ENCODE data around the gene LEFTY2.
A peak's percentile ranks its signal among the peaks of the same experiment; 100 is the strongest.

LEFTY2 gene

DNA sequence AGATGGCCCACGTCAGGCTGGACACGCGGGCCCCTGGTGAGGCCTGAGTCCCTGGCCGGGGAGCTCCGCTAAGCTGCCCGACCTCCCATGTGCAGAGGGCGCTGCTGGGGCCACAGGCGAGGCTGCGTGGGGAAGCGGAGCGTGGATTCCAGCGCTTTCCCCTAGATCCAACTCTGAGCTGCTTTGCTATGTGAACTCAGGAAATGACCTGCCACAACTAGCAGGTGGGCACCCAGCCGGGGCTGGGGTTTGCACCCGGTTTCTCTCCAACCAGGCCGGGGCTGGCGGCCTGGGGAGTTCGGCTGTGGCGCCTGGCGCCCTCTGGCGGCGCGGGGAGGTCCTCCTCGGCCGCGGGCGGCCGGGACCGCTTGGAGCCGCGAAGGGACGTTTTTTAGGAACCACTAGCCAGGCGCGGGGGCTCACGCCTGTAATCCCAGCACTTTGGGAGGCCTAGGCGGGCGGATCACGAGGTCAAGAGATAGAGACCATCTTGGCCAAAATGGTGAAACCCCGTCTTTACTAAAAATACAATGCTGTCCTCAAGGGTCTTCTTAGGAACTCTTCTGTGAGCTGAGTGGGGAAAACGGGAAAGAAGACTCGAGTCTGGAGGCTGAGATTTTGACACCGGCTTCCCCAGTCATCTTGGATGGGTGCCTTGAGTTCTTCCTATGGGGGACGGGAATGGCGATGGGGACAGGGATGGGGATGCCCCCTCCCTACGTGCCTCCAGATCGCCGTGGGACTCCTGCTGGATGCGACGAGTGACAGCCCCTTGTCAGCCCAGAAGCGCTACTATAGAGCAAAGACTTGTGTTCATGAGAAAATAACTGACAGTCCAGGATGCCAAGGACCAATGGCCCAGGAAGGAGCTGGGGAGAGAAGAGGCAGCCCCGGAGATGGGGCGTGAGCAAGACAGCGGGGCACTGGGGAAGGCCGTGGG, 29.6 kb downstream of the LEFTY2 start:
- H4K20me1 ChIP-seq (ENCODE audit: insufficient read depth, low read length) = no peaks in the 10 kb centered on the region
- H3K27me3 ChIP-seq (ENCODE audit: insufficient read depth, low read length) = no peaks in the 10 kb centered on the region
- no peaks in the 10 kb centered on the region for H3F3A ChIP-seq (ENCODE audit: insufficient read depth, low read length)
- no peak overlapping the region for H3K27ac ChIP-seq (ENCODE audit: low read depth, low read length, poor library complexity, severe bottlenecking)
- peaks cover 28% of the 10 kb centered on the region for H3K4me1 ChIP-seq (ENCODE audit: insufficient read depth, low read length, severe bottlenecking)
- peak overlapping the region; percentile 38 for H3K4me3 ChIP-seq (ENCODE audit: low read depth, low read length, poor library complexity, severe bottlenecking)
- no peaks in the 10 kb centered on the region for H3K79me2 ChIP-seq (ENCODE audit: insufficient read depth, low read length)
- H2AFZ ChIP-seq (ENCODE audit: low read length) = peak overlapping the region; percentile 27; the same call in 1 of the 2 replicates
- no peaks in the 10 kb centered on the region for H3K36me3 ChIP-seq (ENCODE audit: insufficient read depth, low read length)
- no peaks in the 10 kb centered on the region for H3K9me3 ChIP-seq (ENCODE audit: low read length)
- TF ChIP-seq, protein P1, sequence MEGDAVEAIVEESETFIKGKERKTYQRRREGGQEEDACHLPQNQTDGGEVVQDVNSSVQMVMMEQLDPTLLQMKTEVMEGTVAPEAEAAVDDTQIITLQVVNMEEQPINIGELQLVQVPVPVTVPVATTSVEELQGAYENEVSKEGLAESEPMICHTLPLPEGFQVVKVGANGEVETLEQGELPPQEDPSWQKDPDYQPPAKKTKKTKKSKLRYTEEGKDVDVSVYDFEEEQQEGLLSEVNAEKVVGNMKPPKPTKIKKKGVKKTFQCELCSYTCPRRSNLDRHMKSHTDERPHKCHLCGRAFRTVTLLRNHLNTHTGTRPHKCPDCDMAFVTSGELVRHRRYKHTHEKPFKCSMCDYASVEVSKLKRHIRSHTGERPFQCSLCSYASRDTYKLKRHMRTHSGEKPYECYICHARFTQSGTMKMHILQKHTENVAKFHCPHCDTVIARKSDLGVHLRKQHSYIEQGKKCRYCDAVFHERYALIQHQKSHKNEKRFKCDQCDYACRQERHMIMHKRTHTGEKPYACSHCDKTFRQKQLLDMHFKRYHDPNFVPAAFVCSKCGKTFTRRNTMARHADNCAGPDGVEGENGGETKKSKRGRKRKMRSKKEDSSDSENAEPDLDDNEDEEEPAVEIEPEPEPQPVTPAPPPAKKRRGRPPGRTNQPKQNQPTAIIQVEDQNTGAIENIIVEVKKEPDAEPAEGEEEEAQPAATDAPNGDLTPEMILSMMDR (IDR thresholded peaks at IDR 0.05; ENCODE audit: low read length) = peak; percentile 94
- TF ChIP-seq EZH2 (IDR thresholded peaks at IDR 0.05; ENCODE audit: borderline replicate concordance, low read length) = no peak
- no peaks in the 10 kb centered on the region for H3K9me2 ChIP-seq (ENCODE audit: low read depth, low read length)
- H3K4me2 ChIP-seq (ENCODE audit: low read length) = peak overlapping the region; percentile 62
- H3K9ac ChIP-seq (ENCODE audit: low read length) = peak overlapping the region; percentile 42; the same call in 1 of the 2 replicates

DNA sequence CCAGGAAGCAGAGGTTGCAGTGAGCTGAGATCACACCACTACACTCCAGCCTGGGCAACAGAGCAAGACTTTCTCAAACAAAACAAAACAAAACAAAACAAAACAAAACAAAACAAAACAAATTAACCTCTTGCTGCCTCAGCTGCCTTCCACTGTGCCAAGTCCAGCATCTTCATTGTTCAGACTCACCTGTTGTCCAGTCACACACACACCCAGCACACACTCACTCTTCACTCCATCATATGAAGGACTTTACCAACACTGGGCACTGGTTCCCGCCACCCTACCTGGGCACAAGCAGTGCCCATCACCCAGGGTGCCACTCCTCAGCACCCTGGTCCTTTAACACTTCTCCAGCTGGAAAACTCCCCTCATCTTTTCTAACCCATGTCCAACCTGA, 31.5 kb downstream of the LEFTY2 start:
- no peak overlapping the region for H3K4me3 ChIP-seq (ENCODE audit: low read depth, low read length, poor library complexity, severe bottlenecking)
- peaks cover 35% of the 10 kb centered on the region for H3K4me1 ChIP-seq (ENCODE audit: insufficient read depth, low read length, severe bottlenecking)
- H3K36me3 ChIP-seq (ENCODE audit: insufficient read depth, low read length) = no peaks in the 10 kb centered on the region
- TF ChIP-seq, protein P1 (IDR thresholded peaks at IDR 0.05; ENCODE audit: low read length) = no peak
- TF ChIP-seq EZH2 (IDR thresholded peaks at IDR 0.05; ENCODE audit: borderline replicate concordance, low read length) = no peak
- H3K9me2 ChIP-seq (ENCODE audit: low read depth, low read length) = no peaks in the 10 kb centered on the region
- no peak overlapping the region for H3K27ac ChIP-seq (ENCODE audit: low read depth, low read length, poor library complexity, severe bottlenecking)
- H3K79me2 ChIP-seq (ENCODE audit: insufficient read depth, low read length) = no peaks in the 10 kb centered on the region
- H4K20me1 ChIP-seq (ENCODE audit: insufficient read depth, low read length) = no peaks in the 10 kb centered on the region
- H3K27me3 ChIP-seq (ENCODE audit: insufficient read depth, low read length) = no peaks in the 10 kb centered on the region
- no peak overlapping the region for H3K9ac ChIP-seq (ENCODE audit: low read length)
- H3F3A ChIP-seq (ENCODE audit: insufficient read depth, low read length) = no peaks in the 10 kb centered on the region
- no peak overlapping the region for H2AFZ ChIP-seq (ENCODE audit: low read length)
- H3K9me3 ChIP-seq (ENCODE audit: low read length) = no peaks in the 10 kb centered on the region
- no peak overlapping the region for H3K4me2 ChIP-seq (ENCODE audit: low read length)

DNA sequence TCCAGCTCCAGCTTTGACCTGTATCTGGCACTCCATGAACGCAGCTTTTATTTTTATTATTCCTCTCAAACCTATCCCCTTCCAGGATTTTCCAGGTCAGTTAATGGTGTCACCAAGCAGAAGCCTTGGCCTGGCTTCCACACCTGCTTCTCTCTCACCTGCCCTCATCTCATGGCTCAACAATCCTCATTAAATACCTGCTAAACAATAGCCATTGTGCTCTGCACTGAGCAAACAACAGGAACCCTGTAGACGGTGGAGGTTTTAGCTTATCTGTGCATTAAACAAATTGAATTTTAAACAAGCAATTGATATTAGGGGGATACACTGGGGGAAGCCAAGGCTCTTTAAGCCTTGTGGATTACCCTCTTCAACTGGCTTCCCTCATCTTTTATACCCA, 32.2 kb downstream of the LEFTY2 start:
- no peaks in the 10 kb centered on the region for H3K36me3 ChIP-seq (ENCODE audit: insufficient read depth, low read length)
- no peaks in the 10 kb centered on the region for H4K20me1 ChIP-seq (ENCODE audit: insufficient read depth, low read length)
- no peak overlapping the region for H3K4me3 ChIP-seq (ENCODE audit: low read depth, low read length, poor library complexity, severe bottlenecking)
- H3K27ac ChIP-seq (ENCODE audit: low read depth, low read length, poor library complexity, severe bottlenecking) = no peak overlapping the region
- no peaks in the 10 kb centered on the region for H3K9me2 ChIP-seq (ENCODE audit: low read depth, low read length)
- no peak overlapping the region for H3K9ac ChIP-seq (ENCODE audit: low read length)
- no peak overlapping the region for H3K4me2 ChIP-seq (ENCODE audit: low read length)
- no peaks in the 10 kb centered on the region for H3K9me3 ChIP-seq (ENCODE audit: low read length)
- peaks cover 35% of the 10 kb centered on the region for H3K4me1 ChIP-seq (ENCODE audit: insufficient read depth, low read length, severe bottlenecking)
- no peak overlapping the region for H2AFZ ChIP-seq (ENCODE audit: low read length)
- TF ChIP-seq, protein P1 (IDR thresholded peaks at IDR 0.05; ENCODE audit: low read length) = no peak
- TF ChIP-seq EZH2 (IDR thresholded peaks at IDR 0.05; ENCODE audit: borderline replicate concordance, low read length) = no peak
- H3K79me2 ChIP-seq (ENCODE audit: insufficient read depth, low read length) = no peaks in the 10 kb centered on the region
- H3F3A ChIP-seq (ENCODE audit: insufficient read depth, low read length) = no peaks in the 10 kb centered on the region
- no peaks in the 10 kb centered on the region for H3K27me3 ChIP-seq (ENCODE audit: insufficient read depth, low read length)

All from OCI-LY1 (cell line).